ENCODE results near the gene PRDM11. TPM values are rescaled to one million over a fixed set of nuclear protein-coding genes. Genes with fewer than 3 reads are reported as not detected.
"Not testable (repeated sequence)": the region's sequence is repeated elsewhere in the genome, so short reads cannot be mapped to it uniquely, and the experiment has no call there.

The PRDM11 gene
- total RNA-seq, 1 experiment from 2014 or later, result 8.1 TPM

DNA sequence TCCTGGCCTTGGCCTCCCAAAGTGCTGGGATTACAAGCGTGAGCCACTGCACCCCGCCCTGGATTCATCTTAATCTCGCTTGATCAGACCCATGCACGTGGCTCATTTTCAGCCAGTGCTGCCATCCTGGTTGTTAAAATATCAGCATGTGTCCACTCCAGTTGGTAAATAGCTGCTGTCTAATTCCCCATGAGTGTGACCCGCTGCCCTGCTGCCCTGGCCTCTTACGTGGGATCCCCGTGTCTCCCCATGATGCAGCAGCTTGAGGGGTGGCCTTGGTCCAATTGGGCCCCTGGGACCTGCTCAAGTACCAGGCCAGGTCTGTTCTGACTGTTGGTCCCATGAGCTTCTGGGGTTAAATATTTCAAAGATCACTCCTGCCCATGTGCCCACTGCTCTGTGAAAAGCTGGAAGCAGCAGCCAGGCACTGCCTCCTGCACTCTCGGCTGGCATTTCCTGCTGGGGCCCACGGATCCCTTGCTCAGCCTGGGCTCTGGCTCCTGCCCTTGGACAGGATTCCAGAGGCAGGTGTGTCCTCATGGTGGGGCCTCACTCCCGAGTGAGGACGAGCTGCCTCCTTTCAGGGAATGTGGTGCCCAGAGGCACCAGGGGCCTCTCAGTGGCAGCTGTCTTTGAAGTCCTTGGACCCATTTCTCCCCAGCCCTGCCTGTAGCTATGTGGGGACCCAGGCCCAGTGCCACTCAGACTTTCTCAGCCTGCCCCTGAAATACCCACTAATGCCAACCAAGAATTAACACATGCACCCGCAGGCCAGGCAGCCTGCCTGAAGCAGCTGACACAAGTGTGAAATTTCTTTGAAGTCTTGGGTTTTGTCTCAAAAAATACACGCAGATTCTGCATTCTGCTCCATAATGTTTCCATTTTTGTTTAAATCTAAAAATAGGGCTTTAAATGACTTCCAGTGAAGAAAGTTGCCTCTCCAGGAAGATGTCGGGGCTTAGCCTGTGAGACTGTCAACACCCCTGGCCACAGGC lies 38.1 kb upstream of the PRDM11 start:
- intact Hi-C loops (cut with micrococcal nuclease; ENCODE audit: unreplicated experiment), result no loop called here
- Mint-ChIP-seq H3K9me3 (ENCODE audit: low read depth, unreplicated experiment) (no peaks in the 10 kb centered on the region), H3K27me3 (ENCODE audit: unreplicated experiment) (peaks cover 46% of the 10 kb centered on the region), H3K27ac (ENCODE audit: unreplicated experiment) (no peak overlapping the region), H3K36me3 (ENCODE audit: insufficient read depth, unreplicated experiment) (no peaks in the 10 kb centered on the region), H3K4me3 (ENCODE audit: low read depth, unreplicated experiment) (no peak overlapping the region), H3K4me1 (ENCODE audit: low read depth, unreplicated experiment) (no peaks in the 10 kb centered on the region)
- no peak for DNase-seq
- BruUV-seq (replicated peaks), result no TSS peak
- no peak for TF ChIP-seq CTCF (IDR thresholded peaks at IDR 0.05; ENCODE audit: unreplicated experiment)
- CTCF ChIA-PET, result interaction anchor here (0.5 to 1.6 kb wide), 5 partner anchors 14 to 225 kb away, joined by 3 to 12 read pairs (median 3); no protein-coding TSS in a partner anchor

- TF ChIP-seq CTCF (IDR thresholded peaks at IDR 0.05; ENCODE audit: unreplicated experiment), result no peak
- Mint-ChIP-seq H3K4me3 (ENCODE audit: low read depth, unreplicated experiment) (no peak overlapping the region), H3K27me3 (ENCODE audit: unreplicated experiment) (peaks cover 46% of the 10 kb centered on the region), H3K36me3 (ENCODE audit: insufficient read depth, unreplicated experiment) (no peaks in the 10 kb centered on the region), H3K27ac (ENCODE audit: unreplicated experiment) (no peak overlapping the region), H3K9me3 (ENCODE audit: low read depth, unreplicated experiment) (no peaks in the 10 kb centered on the region), H3K4me1 (ENCODE audit: low read depth, unreplicated experiment) (no peaks in the 10 kb centered on the region)
- no TSS peak for BruUV-seq (replicated peaks)
- intact Hi-C loops (cut with micrococcal nuclease; ENCODE audit: unreplicated experiment), result no loop called here
- DNase-seq, result no peak
- CTCF ChIA-PET, result interaction anchor here (1.5 to 2.1 kb wide), 3 partner anchors 173 to 198 kb away, joined by 4 to 12 read pairs (median 9); no protein-coding TSS in a partner anchor
Measured at GRCh38 chr11:45109400-45109799, 37.0 kb upstream of the PRDM11 start.

- DNase-seq, result peak; percentile 52
- Mint-ChIP-seq H3K4me3 (ENCODE audit: low read depth, unreplicated experiment) (no peak overlapping the region), H3K27me3 (ENCODE audit: unreplicated experiment) (peaks cover 48% of the 10 kb centered on the region), H3K27ac (ENCODE audit: unreplicated experiment) (no peak overlapping the region), H3K4me1 (ENCODE audit: low read depth, unreplicated experiment) (no peaks in the 10 kb centered on the region), H3K9me3 (ENCODE audit: low read depth, unreplicated experiment) (no peaks in the 10 kb centered on the region), H3K36me3 (ENCODE audit: insufficient read depth, unreplicated experiment) (no peaks in the 10 kb centered on the region)
- TF ChIP-seq CTCF (IDR thresholded peaks at IDR 0.05; ENCODE audit: unreplicated experiment), result peak; percentile 45
- CTCF ChIA-PET, result interaction anchor here (0.7 to 2.8 kb wide), 16 partner anchors 31 to 661 kb away, joined by 3 to 15 read pairs (median 6); partner anchors contain the start of gene SYT13
- intact Hi-C loops (cut with micrococcal nuclease; ENCODE audit: unreplicated experiment), result loop anchor here (1.0 to 10.0 kb wide), 3 partner anchors 67 to 222 kb away; no protein-coding TSS in a partner anchor
- no TSS peak for BruUV-seq (replicated peaks)
Measured at GRCh38 chr11:45110562-45110961, 35.9 kb upstream of the PRDM11 start.

- no TSS peak for BruUV-seq (replicated peaks)
- CTCF ChIA-PET, result no interaction called here
- H3K36me3 Mint-ChIP-seq (ENCODE audit: insufficient read depth, unreplicated experiment), result no peaks in the 10 kb centered on the region
- intact Hi-C loops (cut with micrococcal nuclease; ENCODE audit: unreplicated experiment), result loop anchor here (5.0 to 10.0 kb wide), 2 partner anchors 63 to 121 kb away; no protein-coding TSS in a partner anchor
- H3K9me3 Mint-ChIP-seq (ENCODE audit: low read depth, unreplicated experiment), result no peaks in the 10 kb centered on the region
- no peak for TF ChIP-seq CTCF (IDR thresholded peaks at IDR 0.05; ENCODE audit: unreplicated experiment)
- H3K27ac Mint-ChIP-seq (ENCODE audit: unreplicated experiment), result no peak overlapping the region
- H3K27me3 Mint-ChIP-seq (ENCODE audit: unreplicated experiment), result peaks cover 35% of the 10 kb centered on the region
- no peak for DNase-seq
- H3K4me1 Mint-ChIP-seq (ENCODE audit: low read depth, unreplicated experiment), result no peaks in the 10 kb centered on the region
- no peak overlapping the region for H3K4me3 Mint-ChIP-seq (ENCODE audit: low read depth, unreplicated experiment)
Measured at GRCh38 chr11:45113807-45114206, 32.6 kb upstream of the PRDM11 start.

GRCh38 chr11:45127836-45128235 lies 18.6 kb upstream of the PRDM11 start:
- H3K4me1 Mint-ChIP-seq (ENCODE audit: low read depth, unreplicated experiment); DNase-seq; H3K9me3 Mint-ChIP-seq (ENCODE audit: low read depth, unreplicated experiment); BruUV-seq (replicated peaks); intact Hi-C loops (cut with micrococcal nuclease; ENCODE audit: unreplicated experiment); H3K36me3 Mint-ChIP-seq (ENCODE audit: insufficient read depth, unreplicated experiment); CTCF ChIA-PET; H3K4me3 Mint-ChIP-seq (ENCODE audit: low read depth, unreplicated experiment); H3K27ac Mint-ChIP-seq (ENCODE audit: unreplicated experiment): not testable (repeated sequence)
- H3K27me3 Mint-ChIP-seq (ENCODE audit: unreplicated experiment), result peaks cover 63% of the 10 kb centered on the region
